Stimulated activated naive CD8-positive, alpha-beta T cell treated with anti-CD3 and anti-CD28 coated beads, Interleukin-15, Interleukin-2, amounts not matched to agents 100 ng/mL and 50 ng/mL, for 24 hours (primary cell): ENCODE measurements around the gene KIAA1217.

Experiments
- H3K27ac Mint-ChIP-seq: one replicate; pipeline ENCODE4 v1.8.0; 2021; ENCODE audit warnings: mild to moderate bottlenecking, mixed read lengths
- H3K27me3 Mint-ChIP-seq: one replicate; pipeline ENCODE4 v1.8.0; 2021; ENCODE audit warnings: mixed read lengths
- H3K36me3 Mint-ChIP-seq: one replicate; pipeline ENCODE4 v1.8.0; 2021; ENCODE audit warnings: low read depth, mixed read lengths
- H3K4me1 Mint-ChIP-seq: one replicate; pipeline ENCODE4 v1.8.0; 2021; ENCODE audit warnings: low read depth, mixed read lengths
- H3K4me3 Mint-ChIP-seq: one replicate; pipeline ENCODE4 v1.8.0; 2021; ENCODE audit warnings: mild to moderate bottlenecking, mixed read lengths
- H3K9me3 Mint-ChIP-seq: one replicate; pipeline ENCODE4 v1.8.0; 2021; ENCODE audit warnings: mixed read lengths

The KIAA1217 gene

DNA sequence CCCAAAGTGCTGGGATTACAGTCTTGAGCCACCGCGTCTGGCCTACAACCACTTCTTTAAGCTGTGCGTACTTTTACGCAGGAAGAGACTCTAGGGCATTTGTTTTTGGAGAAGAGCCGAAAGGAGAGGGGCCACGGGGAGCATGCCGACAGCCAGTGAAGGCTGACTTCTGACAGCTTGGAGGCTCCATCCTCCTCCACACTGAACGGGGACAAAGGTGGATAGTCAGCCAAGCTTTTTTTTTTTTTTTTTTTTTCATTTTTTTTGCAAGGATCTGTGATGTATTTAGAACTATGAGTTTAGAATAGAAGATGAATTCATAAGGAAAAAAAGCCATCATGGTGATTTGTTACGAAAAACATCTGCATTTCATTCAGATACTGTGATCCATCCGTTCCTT, 293.1 kb downstream of the KIAA1217 start:
- H3K27ac Mint-ChIP-seq, result no peak overlapping the region
- H3K4me3 Mint-ChIP-seq, result no peak overlapping the region
- H3K9me3 Mint-ChIP-seq, result peaks cover under 1% of the 10 kb centered on the region
- H3K27me3 Mint-ChIP-seq, result peaks cover 25% of the 10 kb centered on the region
- no peaks in the 10 kb centered on the region for H3K36me3 Mint-ChIP-seq
- no peaks in the 10 kb centered on the region for H3K4me1 Mint-ChIP-seq

GRCh38 chr10:24502801-24503460, 294.0 kb downstream of the KIAA1217 start:
- H3K4me1 Mint-ChIP-seq, result no peaks in the 10 kb centered on the region
- peaks cover 26% of the 10 kb centered on the region for H3K27me3 Mint-ChIP-seq
- H3K36me3 Mint-ChIP-seq, result no peaks in the 10 kb centered on the region
- H3K4me3 Mint-ChIP-seq, result no peak overlapping the region
- H3K9me3 Mint-ChIP-seq, result peaks cover 4% of the 10 kb centered on the region
- H3K27ac Mint-ChIP-seq, result no peak overlapping the region

GRCh38 chr10:24503461-24504320, 294.8 kb downstream of the KIAA1217 start:
- no peaks in the 10 kb centered on the region for H3K36me3 Mint-ChIP-seq
- H3K4me3 Mint-ChIP-seq, result no peak overlapping the region
- no peak overlapping the region for H3K27ac Mint-ChIP-seq
- H3K27me3 Mint-ChIP-seq, result peaks cover 26% of the 10 kb centered on the region
- H3K4me1 Mint-ChIP-seq, result no peaks in the 10 kb centered on the region
- H3K9me3 Mint-ChIP-seq, result peaks cover 4% of the 10 kb centered on the region

DNA sequence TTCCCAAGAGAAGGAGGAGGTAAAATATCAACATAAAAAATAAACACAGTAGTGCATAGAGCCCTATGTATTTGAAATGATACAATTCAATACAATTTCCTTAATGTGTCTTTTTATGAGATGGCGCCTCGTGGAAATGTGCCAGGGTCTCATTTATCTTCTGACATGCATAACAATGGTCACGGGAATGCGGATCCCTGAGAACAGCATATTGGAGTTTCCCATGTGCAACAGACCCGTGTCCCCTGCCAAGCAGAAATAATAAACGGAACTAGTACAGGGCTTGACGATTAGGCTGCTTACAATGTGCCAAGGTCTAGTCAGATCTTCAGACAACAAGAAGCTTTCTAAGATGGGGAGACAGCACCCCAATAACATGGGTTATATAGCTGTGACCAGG, 296.8 kb downstream of the KIAA1217 start:
- Mint-ChIP-seq H3K27ac (no peak overlapping the region), H3K9me3 (peaks cover 4% of the 10 kb centered on the region), H3K4me1 (no peaks in the 10 kb centered on the region), H3K36me3 (no peaks in the 10 kb centered on the region), H3K4me3 (no peak overlapping the region), H3K27me3 (peaks cover 28% of the 10 kb centered on the region)

GRCh38 chr10:24513155-24513554, 304.2 kb downstream of the KIAA1217 start:
- Mint-ChIP-seq H3K4me1 (no peaks in the 10 kb centered on the region), H3K27ac (no peak overlapping the region), H3K9me3 (no peaks in the 10 kb centered on the region), H3K36me3 (no peaks in the 10 kb centered on the region), H3K27me3 (peaks cover 13% of the 10 kb centered on the region), H3K4me3 (no peak overlapping the region)

DNA sequence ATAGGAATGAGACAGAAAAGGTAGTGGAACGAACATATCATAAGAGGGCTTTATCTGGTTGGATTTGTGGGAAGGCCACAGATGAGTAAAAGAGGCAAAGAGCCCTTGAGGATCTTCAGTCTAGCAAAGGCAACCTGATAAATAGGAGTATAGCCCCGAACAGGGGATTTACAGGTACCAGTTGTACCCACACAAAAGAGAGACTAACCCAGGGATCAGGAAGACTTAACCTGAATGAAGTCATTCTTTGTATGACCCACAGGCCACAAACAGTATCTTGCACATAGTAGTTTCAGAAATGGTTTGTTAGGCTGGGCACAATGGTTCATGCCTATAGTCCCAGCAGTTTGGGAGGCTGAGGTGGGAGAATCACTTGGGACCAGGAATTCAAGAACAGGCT, 306.5 kb downstream of the KIAA1217 start:
- no peaks in the 10 kb centered on the region for H3K9me3 Mint-ChIP-seq
- H3K27ac Mint-ChIP-seq, result no peak overlapping the region
- H3K36me3 Mint-ChIP-seq, result no peaks in the 10 kb centered on the region
- H3K27me3 Mint-ChIP-seq, result peaks cover 22% of the 10 kb centered on the region
- no peak overlapping the region for H3K4me3 Mint-ChIP-seq
- H3K4me1 Mint-ChIP-seq, result peaks cover 13% of the 10 kb centered on the region

GRCh38 chr10:24518411-24518810, 309.5 kb downstream of the KIAA1217 start:
- H3K4me1 Mint-ChIP-seq, result peaks cover 13% of the 10 kb centered on the region
- H3K9me3 Mint-ChIP-seq, result no peaks in the 10 kb centered on the region
- no peak overlapping the region for H3K27ac Mint-ChIP-seq
- H3K27me3 Mint-ChIP-seq, result peaks cover 10% of the 10 kb centered on the region
- no peak overlapping the region for H3K4me3 Mint-ChIP-seq
- no peaks in the 10 kb centered on the region for H3K36me3 Mint-ChIP-seq

DNA sequence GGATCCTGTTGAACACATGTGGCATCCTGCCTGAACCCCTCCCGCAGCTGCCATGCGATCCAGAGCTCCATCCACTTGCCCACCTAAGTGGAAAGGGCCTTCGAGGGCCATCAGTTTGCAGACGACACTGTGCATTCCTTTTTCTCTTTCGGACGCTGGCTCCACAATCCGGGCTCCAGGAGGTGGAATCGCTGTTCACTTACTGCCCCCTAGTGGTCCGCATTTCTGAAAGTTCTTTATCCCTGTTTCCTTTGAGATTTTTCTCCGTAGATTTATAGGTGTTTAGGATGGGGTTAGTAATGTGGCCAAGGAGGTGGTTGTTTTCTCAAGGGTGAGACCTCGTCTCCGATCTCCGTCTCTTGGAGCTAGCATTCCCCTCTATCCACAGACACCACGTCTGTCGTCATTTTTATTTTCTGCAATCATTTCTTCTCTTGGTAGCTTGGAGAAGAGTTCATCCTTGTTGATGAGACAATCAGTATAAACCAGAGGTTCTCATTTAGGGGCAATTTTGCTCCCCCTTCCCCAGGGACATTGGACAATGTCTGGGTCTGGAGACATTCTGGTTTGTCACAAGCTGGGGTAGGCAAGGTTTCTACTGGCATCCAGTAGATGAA, 310.2 kb downstream of the KIAA1217 start:
- Mint-ChIP-seq H3K4me3 (peak overlapping the region; percentile 11), H3K9me3 (no peaks in the 10 kb centered on the region), H3K27me3 (peaks cover 10% of the 10 kb centered on the region), H3K36me3 (no peaks in the 10 kb centered on the region), H3K4me1 (peaks cover 13% of the 10 kb centered on the region), H3K27ac (no peak overlapping the region)

GRCh38 chr10:24519950-24520349, 311.0 kb downstream of the KIAA1217 start:
- no peaks in the 10 kb centered on the region for H3K9me3 Mint-ChIP-seq
- H3K4me3 Mint-ChIP-seq, result peak overlapping the region; percentile 60
- H3K27me3 Mint-ChIP-seq, result peaks cover 10% of the 10 kb centered on the region
- no peak overlapping the region for H3K27ac Mint-ChIP-seq
- no peaks in the 10 kb centered on the region for H3K36me3 Mint-ChIP-seq
- peaks cover 13% of the 10 kb centered on the region for H3K4me1 Mint-ChIP-seq

DNA sequence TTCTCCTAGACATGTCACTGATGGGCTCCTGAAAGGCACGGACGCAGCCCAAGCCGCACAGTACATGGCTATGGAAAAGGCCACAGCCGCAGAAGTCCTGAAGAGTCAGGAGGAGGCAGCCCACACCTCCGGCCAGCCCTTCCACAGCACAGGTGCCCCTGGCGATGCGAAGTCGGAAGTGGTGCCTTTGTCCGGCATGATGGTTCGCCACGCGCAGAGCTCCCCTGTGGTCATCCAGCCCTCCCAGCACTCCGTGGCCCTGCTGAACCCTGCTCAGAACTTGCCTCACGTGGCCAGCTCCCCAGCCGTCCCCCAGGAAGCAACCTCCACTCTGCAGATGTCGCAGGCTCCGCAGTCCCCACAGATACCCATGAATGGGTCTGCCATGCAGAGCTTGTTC, 315.4 kb downstream of the KIAA1217 start:
- H3K4me3 Mint-ChIP-seq, result no peak overlapping the region
- H3K9me3 Mint-ChIP-seq, result no peaks in the 10 kb centered on the region
- H3K4me1 Mint-ChIP-seq, result peaks cover 8% of the 10 kb centered on the region
- no peak overlapping the region for H3K27ac Mint-ChIP-seq
- H3K27me3 Mint-ChIP-seq, result peaks cover 1% of the 10 kb centered on the region
- H3K36me3 Mint-ChIP-seq, result no peaks in the 10 kb centered on the region

DNA sequence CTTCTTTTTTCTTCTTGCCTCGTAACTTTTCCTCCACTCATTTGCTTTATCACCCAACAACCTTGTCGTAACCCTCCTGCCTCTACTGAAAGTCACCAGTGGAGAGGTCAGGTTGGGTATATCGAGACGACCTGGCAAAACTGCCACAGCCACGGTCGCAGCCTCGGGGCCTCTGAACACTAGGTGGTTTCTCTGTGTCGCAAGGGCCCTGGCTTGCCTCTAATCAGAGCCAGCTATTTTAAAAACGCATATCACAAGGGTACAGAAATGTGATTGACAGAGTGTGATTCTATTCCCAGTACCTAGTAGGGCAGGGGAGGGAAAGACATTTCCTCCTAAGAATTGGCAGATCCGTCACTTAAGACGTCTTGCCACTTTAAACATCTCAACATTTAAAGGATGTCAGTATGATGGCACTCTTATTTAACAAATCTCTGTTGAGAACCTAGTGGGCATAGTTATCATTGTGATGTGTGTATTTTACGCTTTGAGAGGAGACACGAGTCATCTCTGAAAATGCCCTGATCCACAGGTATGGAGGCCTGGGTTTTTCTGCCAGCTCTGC, 317.2 kb downstream of the KIAA1217 start:
- no peaks in the 10 kb centered on the region for H3K27me3 Mint-ChIP-seq
- H3K9me3 Mint-ChIP-seq, result no peaks in the 10 kb centered on the region
- H3K4me3 Mint-ChIP-seq, result no peak overlapping the region
- H3K36me3 Mint-ChIP-seq, result no peaks in the 10 kb centered on the region
- no peaks in the 10 kb centered on the region for H3K4me1 Mint-ChIP-seq
- no peak overlapping the region for H3K27ac Mint-ChIP-seq

- Mint-ChIP-seq H3K4me1 (no peaks in the 10 kb centered on the region), H3K9me3 (peaks cover 3% of the 10 kb centered on the region), H3K27me3 (no peaks in the 10 kb centered on the region)
Measured at GRCh38 chr10:24528946-24529345, 320.0 kb downstream of the KIAA1217 start.

GRCh38 chr10:24531439-24531838, 322.5 kb downstream of the KIAA1217 start:
- H3K9me3 Mint-ChIP-seq, result peaks cover 3% of the 10 kb centered on the region
- no peak overlapping the region for H3K4me3 Mint-ChIP-seq
- H3K4me1 Mint-ChIP-seq, result no peaks in the 10 kb centered on the region
- H3K27ac Mint-ChIP-seq, result no peak overlapping the region
- H3K27me3 Mint-ChIP-seq, result no peaks in the 10 kb centered on the region
- no peaks in the 10 kb centered on the region for H3K36me3 Mint-ChIP-seq

More at GRCh38 chr10:24528946-24529345, 320.0 kb downstream of the KIAA1217 start:
- Mint-ChIP-seq H3K27ac (no peak overlapping the region), H3K36me3 (no peaks in the 10 kb centered on the region), H3K4me3 (no peak overlapping the region)

DNA sequence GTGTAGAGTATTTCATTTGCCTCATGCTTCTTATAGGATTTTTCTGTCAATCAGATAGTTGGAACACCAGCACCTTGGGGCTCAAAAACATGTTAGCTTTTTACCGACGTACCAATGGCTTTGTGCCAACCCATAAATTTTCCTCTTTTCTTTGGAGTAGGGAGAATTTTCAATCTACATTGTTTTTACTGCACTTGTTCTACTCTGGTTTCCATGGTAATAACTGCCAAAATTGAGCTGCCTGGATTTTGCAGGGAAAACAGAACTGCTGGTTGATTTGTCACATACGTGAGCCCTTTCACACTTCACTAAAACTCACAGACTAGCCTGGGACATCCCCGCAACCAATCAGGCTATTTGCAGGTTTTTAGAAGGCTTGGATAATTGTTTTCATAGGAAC, 325.0 kb downstream of the KIAA1217 start:
- Mint-ChIP-seq H3K9me3 (peaks cover 3% of the 10 kb centered on the region), H3K27me3 (no peaks in the 10 kb centered on the region), H3K36me3 (no peaks in the 10 kb centered on the region), H3K4me3 (no peak overlapping the region), H3K27ac (no peak overlapping the region), H3K4me1 (no peaks in the 10 kb centered on the region)

DNA sequence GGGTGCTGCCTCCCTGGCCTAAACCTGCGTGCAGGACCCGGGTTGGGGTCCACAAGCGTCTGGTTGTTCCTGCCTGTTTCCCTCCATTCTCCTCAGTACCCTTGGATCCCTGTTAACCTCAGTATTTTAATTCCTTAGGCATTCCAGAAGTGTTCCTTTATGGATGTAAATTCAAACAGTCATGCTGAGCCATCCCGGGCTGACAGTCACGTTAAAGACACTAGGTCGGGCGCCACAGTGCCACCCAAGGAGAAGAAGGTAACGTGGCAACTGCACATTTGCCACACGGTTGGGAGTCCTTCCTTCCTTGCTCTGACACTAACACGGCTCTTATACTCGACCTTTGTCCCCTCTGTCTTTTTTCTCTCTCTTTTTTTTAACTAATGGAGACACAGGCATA, 327.7 kb downstream of the KIAA1217 start:
- H3K9me3 Mint-ChIP-seq, result peaks cover 3% of the 10 kb centered on the region
- no peak overlapping the region for H3K4me3 Mint-ChIP-seq
- H3K4me1 Mint-ChIP-seq, result no peaks in the 10 kb centered on the region
- H3K27ac Mint-ChIP-seq, result no peak overlapping the region
- no peaks in the 10 kb centered on the region for H3K36me3 Mint-ChIP-seq
- H3K27me3 Mint-ChIP-seq, result no peaks in the 10 kb centered on the region
